Sigmoid colon (tissue), 4 donors: ENCODE measurements around the gene GPR179.

Source experiments
- CTCF ChIP-seq, 4 experiments: fragments of 450-650 bp in 3 of 4; fragments of 200-600 bp in 1 of 4; IDR thresholded peaks; one replicate each; pipeline ENCODE4 v1.5.1; 2016 to 2019; ENCODE audit warnings: antibody characterized with exemption in 4 of 4, mild to moderate bottlenecking in 3 of 4, moderate library complexity in 2 of 4
- POLR2AphosphoS5 ChIP-seq, 4 donors: sonication (generic); formaldehyde crosslinking; IDR thresholded peaks; one replicate each; pipeline ENCODE4 v1.6.1; 2017; ENCODE audit warnings: antibody characterized with exemption in 4 of 4

GRCh38 chr17:38339891-38340290, 3.9 kb downstream of the GPR179 start:
- TF ChIP-seq CTCF (IDR thresholded peaks at IDR 0.05) (no peak), POLR2AphosphoS5 (IDR thresholded peaks at IDR 0.05) (no peak)
